Stimulated activated CD8-positive, alpha-beta memory T cell treated with anti-CD3 and anti-CD28 coated beads, Interleukin-15, amount 100 ng/mL, for 1 hour (primary cell): ENCODE data around the gene GPS1.

Source experiments
- DNase-seq: peaks from one replicate; pipeline ENCODE4 v3.0.0-alpha.2; 2020; ENCODE audit warnings: low read depth

The GPS1 gene

GRCh38 chr17:82090549-82091263, 39.0 kb downstream of the GPS1 start:
- no peak for DNase-seq

GRCh38 chr17:82091264-82092066, 39.8 kb downstream of the GPS1 start:
- DNase-seq: no peak

DNA sequence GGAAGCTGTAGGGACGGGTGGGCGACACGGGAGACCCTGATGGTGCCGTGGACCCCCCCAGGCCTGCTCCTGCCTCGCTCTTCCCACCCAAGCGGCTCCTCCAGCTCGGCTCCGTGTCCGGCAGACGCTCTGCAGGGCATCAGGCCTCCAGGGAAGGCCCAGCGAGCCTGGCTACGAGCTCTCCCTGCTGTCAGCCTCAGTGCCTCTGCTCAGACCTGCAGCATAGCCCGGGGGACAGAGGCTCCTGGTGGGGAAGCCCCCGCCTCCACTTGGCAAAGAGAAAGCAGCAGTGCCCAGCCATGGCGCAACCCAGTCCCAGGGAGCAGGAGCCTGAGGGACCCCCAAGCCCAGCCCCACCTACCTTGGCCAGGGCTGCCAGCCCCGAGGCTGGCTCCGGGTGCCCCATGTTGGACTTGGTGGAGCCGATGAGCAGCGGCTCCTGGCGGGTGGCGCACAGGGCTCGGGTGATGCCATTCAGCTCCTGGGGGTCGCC, 40.4 kb downstream of the GPS1 start:
- no peak for DNase-seq

- DNase-seq: no peak
Observed at GRCh38 chr17:82092628-82092994, 40.9 kb downstream of the GPS1 start.

GRCh38 chr17:82092995-82093751, 41.5 kb downstream of the GPS1 start:
- DNase-seq: no peak

- DNase-seq: no peak
Observed at GRCh38 chr17:82094931-82095776, 43.5 kb downstream of the GPS1 start.

GRCh38 chr17:82095777-82096708, 44.3 kb downstream of the GPS1 start:
- DNase-seq: no peak

DNA sequence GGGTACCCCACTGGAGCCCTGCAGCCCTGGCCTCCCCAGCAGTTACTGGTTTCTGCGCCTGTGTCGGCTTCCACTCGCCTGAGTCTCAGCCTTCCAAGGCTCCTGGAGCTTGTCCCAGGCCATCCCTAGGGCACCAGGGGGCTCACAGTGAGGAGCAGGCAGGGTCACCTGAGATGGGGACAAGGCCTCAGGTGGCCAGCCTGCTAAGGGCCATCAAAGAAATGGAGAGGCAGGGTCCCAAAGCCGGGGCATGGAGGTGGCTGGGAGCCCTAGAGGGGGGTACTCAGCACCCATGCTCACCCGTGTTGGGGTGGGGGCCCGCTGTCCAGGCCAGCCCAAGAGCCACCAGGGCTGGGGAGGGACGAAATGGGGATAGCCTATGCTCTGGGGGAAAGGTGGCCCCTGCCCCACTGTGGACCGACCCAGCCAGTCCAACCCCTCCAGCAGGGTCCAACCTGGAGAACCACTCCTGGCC, 45.0 kb downstream of the GPS1 start:
- DNase-seq: no peak

GRCh38 chr17:82097184-82097918, 45.7 kb downstream of the GPS1 start:
- DNase-seq: no peak

DNA sequence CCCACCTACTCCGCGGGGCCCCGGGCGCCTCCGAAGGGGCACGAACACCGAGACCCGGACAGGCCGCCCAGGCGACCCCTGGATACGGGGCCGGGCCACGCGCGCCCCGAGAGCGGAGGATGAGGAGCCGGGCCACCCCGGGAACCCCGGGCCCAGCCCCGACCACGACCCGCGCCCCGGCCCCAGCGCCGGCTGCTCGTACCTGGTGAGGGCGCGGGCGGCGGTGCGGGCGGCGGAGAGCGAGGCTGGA, 46.1 kb downstream of the GPS1 start:
- no peak for DNase-seq

DNA sequence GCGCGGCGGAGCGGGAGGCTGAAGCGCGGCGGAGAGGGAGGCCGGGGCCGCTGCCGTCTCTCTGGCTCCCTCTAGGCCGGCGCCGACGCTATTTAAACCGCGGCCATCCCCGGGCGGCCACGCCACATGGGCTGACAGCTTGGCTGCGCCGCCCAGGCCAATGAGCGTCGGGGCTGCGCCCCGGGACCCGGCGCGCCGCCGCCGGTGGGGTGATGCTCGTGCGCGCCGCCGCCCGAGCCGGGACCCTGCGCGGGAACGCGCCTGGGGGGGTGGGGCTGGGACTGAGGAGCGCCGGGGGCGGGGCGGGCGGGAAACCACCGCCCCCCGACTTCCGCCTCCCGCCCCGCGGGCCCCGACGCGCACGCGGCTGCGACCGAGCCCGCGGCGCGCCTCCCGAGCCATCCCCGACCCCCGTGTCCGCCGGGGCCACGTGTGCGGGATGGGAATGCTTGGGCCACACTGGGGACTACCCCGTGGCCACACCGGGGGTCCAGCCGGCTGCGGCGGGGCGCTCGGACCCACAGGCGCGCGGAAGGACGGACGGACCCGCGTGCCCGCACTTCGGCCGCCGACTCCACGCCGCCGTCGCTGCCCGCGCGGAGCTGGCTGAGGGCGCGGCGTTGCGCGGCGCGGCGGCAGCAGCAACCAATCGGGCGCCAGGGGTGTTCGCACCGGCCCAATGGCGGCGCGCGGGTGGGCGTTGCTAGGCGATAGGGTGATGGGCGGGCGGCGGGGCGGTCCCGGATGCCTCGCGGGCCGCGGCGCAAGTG, 46.7 kb downstream of the GPS1 start, which contains the start of gene FASN:
Gene FASN (minus strand): TSS at position 68 of the 770 bp plus-strand sequence. CDS start 1,791 bp downstream, outside the sequence.
- peak; percentile 75 for DNase-seq

GRCh38 chr17:82098939-82099763, 47.5 kb downstream of the GPS1 start:
- no peak for DNase-seq

- no peak for DNase-seq
Observed at GRCh38 chr17:82100502-82101298, 49.0 kb downstream of the GPS1 start.

DNA sequence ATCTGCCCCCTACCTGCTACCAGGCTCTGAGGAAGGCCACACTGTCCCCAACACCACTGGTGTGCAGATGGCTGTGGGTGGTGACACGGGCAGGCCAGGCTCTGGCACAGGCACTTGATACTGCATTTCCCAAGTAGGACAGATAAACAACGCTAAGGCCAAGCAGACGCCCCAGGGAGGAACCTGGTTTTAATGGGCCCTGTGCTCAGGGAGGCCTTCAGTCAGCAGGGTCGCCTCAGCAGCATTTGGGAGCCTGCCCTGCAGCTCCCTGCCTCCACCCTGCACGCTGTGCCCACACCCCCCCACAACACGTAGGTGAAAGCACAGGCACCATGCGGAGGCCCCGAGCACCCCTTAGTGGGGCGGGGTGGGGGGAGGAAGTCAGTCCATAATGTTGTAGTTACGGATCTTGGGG, 49.6 kb downstream of the GPS1 start:
- DNase-seq: no peak

DNA sequence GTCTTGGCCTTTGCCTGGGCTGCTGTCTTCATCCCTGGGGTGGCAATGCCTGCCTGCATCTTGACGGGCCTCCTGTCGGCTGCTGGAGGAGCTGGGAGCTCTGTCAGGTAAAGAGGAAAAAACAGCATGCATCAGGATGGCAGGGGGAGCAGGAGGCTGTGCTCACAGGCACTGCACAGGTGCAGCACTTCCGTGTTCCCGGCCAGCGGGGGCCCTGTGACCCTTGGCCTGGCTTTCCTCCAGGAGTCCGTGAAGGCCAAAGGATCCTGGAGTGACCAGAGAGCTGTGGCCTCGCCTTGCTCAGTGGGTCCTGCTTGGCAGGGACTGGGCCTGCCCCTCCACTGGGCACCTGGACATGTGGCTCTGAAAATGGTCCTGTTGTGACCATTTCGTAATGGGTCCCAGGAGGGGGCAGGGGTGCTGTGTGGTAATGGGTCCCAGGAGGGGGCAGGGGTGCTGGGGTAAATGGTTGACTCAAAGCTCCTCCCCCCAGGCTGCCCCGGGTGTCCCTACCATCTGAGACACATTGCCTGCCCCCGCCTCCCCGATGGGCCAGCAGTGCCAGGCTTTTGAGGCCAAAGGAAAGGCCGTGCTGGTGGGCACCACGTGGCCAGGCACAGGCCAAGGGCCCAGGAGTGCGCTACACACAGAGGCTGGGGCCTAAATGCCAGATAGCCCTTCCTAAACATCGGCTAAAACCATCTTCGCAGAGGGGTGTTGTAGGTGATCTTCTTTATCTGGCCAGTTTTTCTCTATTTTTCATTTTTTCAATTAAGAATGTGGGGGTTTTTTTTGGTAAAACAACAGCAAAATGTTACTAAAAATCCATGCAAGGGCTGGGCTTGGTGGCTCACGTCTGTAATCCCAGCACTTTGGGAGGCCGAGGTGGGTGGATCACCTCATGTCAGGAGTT, 50.3 kb downstream of the GPS1 start:
- DNase-seq: no peak
